Cardiac muscle cell (in vitro differentiated cells and primary cell): ENCODE measurements around the gene PPP1R15B. TPM values are rescaled to one million over a fixed set of nuclear protein-coding genes. Genes with fewer than 3 reads are reported as not detected.

Source experiments
- DNase-seq, 2 donors: peaks; one replicate each; pipeline versions ENCODE4 v3.0.0 to v3.0.0-alpha.2; 2010 to 2017; ENCODE audit warnings: low read depth in 1 of 2, low spot score in 1 of 2
- H3K27ac ChIP-seq: fragments of 200-600 bp; sonication (generic); 2 replicates; pipeline ENCODE4 v1.5.1; 2016
- H3K27me3 ChIP-seq: fragments of 200-600 bp; sonication (generic); 2 replicates; pipeline ENCODE4 v1.6.0; 2016; ENCODE audit warnings: control low read depth
- H3K36me3 ChIP-seq: fragments of 200-600 bp; sonication (generic); 2 replicates; pipeline ENCODE4 v1.5.1; 2016; ENCODE audit warnings: control low read depth
- H3K4me1 ChIP-seq: fragments of 200-600 bp; sonication (generic); 2 replicates; pipeline ENCODE4 v1.8.1; 2017; ENCODE audit warnings: low read depth, mild to moderate bottlenecking, mixed run types
- H3K4me3 ChIP-seq: fragments of 200-600 bp; sonication (generic); 2 replicates; pipeline ENCODE4 v1.5.1; 2016; ENCODE audit warnings: mild to moderate bottlenecking
- H3K9me3 ChIP-seq: fragments of 200-600 bp; sonication (generic); 2 replicates; pipeline ENCODE4 v1.5.1; 2017; ENCODE audit warnings: low read depth, mild to moderate bottlenecking, control low read depth
- CTCF ChIP-seq: IDR thresholded peaks from 2 replicates; pipeline ENCODE4 v1.5.1; 2012; ENCODE audit warnings: low read depth, mild to moderate bottlenecking, low read length
- polyA plus RNA-seq: library from polyadenylated mRNA; unstranded; fragments of >200 nt; fragmentation: Nextera tagmentation; extraction: Ambion mirVana; gene quantifications from 2 replicates; pipeline ENCODE4 v1.2.1, GENCODE V29; 2016
- total RNA-seq: library from RNA; depleted of rRNA; stranded (reverse); fragments of >200 nt; gene quantifications from 2 replicates; pipeline ENCODE4 v1.2.3, GENCODE V29; 2016

PPP1R15B gene
- total and polyA plus RNA-seq, 2 experiments from 2014 or later, result 19.8 to 24.9 TPM

GRCh38 chr1:204442376-204443259 is 31.0 kb upstream of the PPP1R15B start:
- Histone ChIP-seq H3K4me1 (peaks cover 10% of the 10 kb centered on the region), H3K36me3 (peaks cover 75% of the 10 kb centered on the region), H3K9me3 (no peaks in the 10 kb centered on the region), H3K27me3 (no peaks in the 10 kb centered on the region), H3K27ac (no peak overlapping the region), H3K4me3 (no peak overlapping the region)
- peak in 1 of 2 donors; percentile 26 for DNase-seq
- no peak for TF ChIP-seq CTCF

GRCh38 chr1:204441558-204441957 is 29.9 kb upstream of the PPP1R15B start:
- Histone ChIP-seq H3K4me3 (no peak overlapping the region), H3K4me1 (peaks cover under 1% of the 10 kb centered on the region), H3K27me3 (no peaks in the 10 kb centered on the region), H3K27ac (no peak overlapping the region), H3K36me3 (peaks cover 78% of the 10 kb centered on the region), H3K9me3 (no peaks in the 10 kb centered on the region)
- DNase-seq, result no peak
- no peak for TF ChIP-seq CTCF

GRCh38 chr1:204439621-204440375 is 28.2 kb upstream of the PPP1R15B start:
- no peak for DNase-seq
- H3K4me3 ChIP-seq, result no peak overlapping the region
- H3K27ac ChIP-seq, result no peak overlapping the region
- no peaks in the 10 kb centered on the region for H3K9me3 ChIP-seq
- TF ChIP-seq CTCF, result no peak
- H3K27me3 ChIP-seq, result no peaks in the 10 kb centered on the region
- H3K4me1 ChIP-seq, result no peaks in the 10 kb centered on the region
- peaks cover 78% of the 10 kb centered on the region for H3K36me3 ChIP-seq

GRCh38 chr1:204438628-204439027 is 27.0 kb upstream of the PPP1R15B start:
- H3K4me1 ChIP-seq, result no peaks in the 10 kb centered on the region
- no peak for TF ChIP-seq CTCF
- DNase-seq, result peak in 1 of 2 donors; percentile 97
- no peak overlapping the region for H3K4me3 ChIP-seq
- no peak overlapping the region for H3K27ac ChIP-seq
- no peaks in the 10 kb centered on the region for H3K27me3 ChIP-seq
- no peaks in the 10 kb centered on the region for H3K9me3 ChIP-seq
- peaks cover 78% of the 10 kb centered on the region for H3K36me3 ChIP-seq

GRCh38 chr1:204437796-204438570 is 26.4 kb upstream of the PPP1R15B start:
- TF ChIP-seq CTCF, result no peak
- Histone ChIP-seq H3K27ac (no peak overlapping the region), H3K4me3 (no peak overlapping the region), H3K9me3 (no peaks in the 10 kb centered on the region), H3K27me3 (no peaks in the 10 kb centered on the region), H3K4me1 (no peaks in the 10 kb centered on the region), H3K36me3 (peaks cover 78% of the 10 kb centered on the region)
- DNase-seq, result no peak
